Lung (tissue), 12 donors: Measurements from ENCODE around the gene DLG2. TPM values are rescaled to one million over a fixed set of nuclear protein-coding genes. Genes with fewer than 3 reads are reported as not detected.

ENCODE experiments used
- ATAC-seq: fragments of 200-7000 bp; cut with Tn5 transposase; one replicate; pipeline ENCODE4 v1.9.1; 2020; ENCODE audit warnings: moderate number of reproducible peaks; ENCODE audit not compliant: insufficient read depth, low FRiP score
- DNase-seq, 3 donors: peaks; one replicate each; pipeline ENCODE4 v3.0.0-alpha.2; 2013 to 2017
- H3K27ac ChIP-seq, 2 donors: one replicate each; pipeline ENCODE4 v1.5.1; 2013; ENCODE audit warnings: mild to moderate bottlenecking in 2 of 2, moderate library complexity in 2 of 2, control low read depth in 1 of 2, inconsistent platforms in 1 of 2, low read depth in 1 of 2, low read length in 1 of 2
- H3K27me3 ChIP-seq, 3 donors: one replicate each; pipeline ENCODE4 v1.5.1; 2013; ENCODE audit warnings: low read length in 2 of 3; ENCODE audit not compliant: control insufficient read depth in 3 of 3, insufficient read depth in 3 of 3
- H3K36me3 ChIP-seq, 4 donors: one replicate each; pipeline ENCODE4 v1.5.1; 2013; ENCODE audit warnings: low read length in 4 of 4, mild to moderate bottlenecking in 1 of 4, moderate library complexity in 1 of 4; ENCODE audit not compliant: control insufficient read depth in 4 of 4, insufficient read depth in 4 of 4
- H3K4me1 ChIP-seq, 5 donors: one replicate each; pipeline ENCODE4 v1.5.1; 2013; ENCODE audit warnings: low read length in 5 of 5, mild to moderate bottlenecking in 2 of 5, moderate library complexity in 1 of 5; ENCODE audit not compliant: control insufficient read depth in 5 of 5, insufficient read depth in 5 of 5
- H3K4me3 ChIP-seq: one replicate; pipeline ENCODE4 v1.5.1; 2013; ENCODE audit warnings: mild to moderate bottlenecking, control low read depth, moderate library complexity
- H3K9ac ChIP-seq, 2 donors: one replicate each; pipeline ENCODE4 v1.5.1; 2013; ENCODE audit warnings: low read length in 2 of 2, control low read depth in 1 of 2; ENCODE audit not compliant: insufficient read depth in 1 of 2
- H3K9me3 ChIP-seq, 4 donors: one replicate each; pipeline ENCODE4 v1.5.1; 2013; ENCODE audit warnings: low read length in 3 of 4, mild to moderate bottlenecking in 1 of 4, moderate library complexity in 1 of 4; ENCODE audit not compliant: control insufficient read depth in 4 of 4, insufficient read depth in 3 of 4
- CTCF ChIP-seq: IDR thresholded peaks from 2 replicates; pipeline ENCODE4 v1.5.1; 2012; ENCODE audit warnings: mild to moderate bottlenecking; ENCODE audit errors: control extremely low read depth, extremely low read depth
- WGBS, 2 donors: extraction: QIAGEN DNeasy Blood & Tissue Kit; methylation state at CpG; one replicate each; pipeline ENCODE4 v1.1.7; 2013; 5-methylcytosine and 5-hydroxymethylcytosine counted together
- polyA plus RNA-seq, 2 donors: library from polyadenylated mRNA; stranded (reverse); fragments of 200-250 nt; gene quantifications; one replicate each; pipeline ENCODE4 v1.2.1, GENCODE V29; 2013
- total RNA-seq, 2 donors: library from RNA; depleted of rRNA in 1 of 2; stranded (reverse); fragments of >200 nt in 1 of 2; gene quantifications; one replicate each; pipeline ENCODE4 v1.2.1, GENCODE V29; 2014 to 2021
- donor health status: control.
- donor health status: control.
- donor health status: Bipolar disorder and iron deficiency.
- donor health status: healthy.
- donor health status: DM: yes; HTN: yes; CAD: no.

Gene DLG2
- total and polyA plus RNA-seq, 4 donors = 0.32 to 24.1 (median 5.4) TPM

DNA sequence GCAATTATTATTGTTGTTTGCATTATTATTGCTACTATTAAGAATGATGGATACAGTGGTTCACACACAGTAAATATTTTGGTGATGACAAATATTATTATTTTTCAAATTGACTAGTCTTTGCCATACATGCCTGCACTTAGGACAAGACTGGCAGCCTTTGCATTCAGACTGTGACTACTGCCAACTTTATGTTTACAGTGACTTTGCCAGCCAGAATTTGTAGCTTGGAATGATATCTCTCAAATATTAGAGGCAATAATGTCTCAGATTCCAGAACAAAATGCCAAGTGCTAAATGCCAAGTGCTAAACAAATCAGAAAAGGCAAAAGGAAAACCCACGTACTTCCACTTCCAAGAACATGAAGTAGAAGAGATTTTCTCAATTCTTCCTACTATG, 823.1 kb downstream of the DLG2 start:
- no peak for TF ChIP-seq CTCF
- no peak for DNase-seq
- WGBS, 2 donors = 23 to 68% methylated on average over 1 of the region's 1 CpG

DNA sequence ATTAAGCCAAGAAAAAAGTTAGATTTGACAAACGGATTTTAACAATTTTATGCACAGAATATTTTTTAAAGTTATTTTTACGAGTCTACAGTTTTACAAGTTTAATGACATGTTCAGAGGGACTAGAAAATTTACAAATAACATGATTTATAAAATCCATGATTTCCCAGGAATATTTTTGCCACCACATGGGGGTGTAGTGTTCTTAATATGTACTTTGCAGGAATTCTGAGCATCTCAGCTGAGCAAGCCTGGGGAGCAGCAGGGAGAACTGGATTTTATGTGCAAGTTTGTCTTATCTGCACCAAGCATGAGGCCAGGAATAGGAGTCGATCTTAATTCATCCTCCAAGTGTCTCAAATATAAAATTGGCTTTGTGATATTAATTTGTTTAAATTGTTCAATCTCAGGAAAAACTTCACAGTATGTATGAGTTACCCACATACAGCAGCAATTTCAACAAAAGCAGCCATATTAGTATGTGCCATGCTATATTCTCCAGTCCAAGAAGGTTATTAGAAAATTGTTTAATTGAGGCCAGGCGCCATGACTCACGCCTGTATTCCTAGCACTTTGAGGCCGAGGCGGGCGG, 826.3 kb downstream of the DLG2 start:
- no peak for TF ChIP-seq CTCF
- no peak overlapping the region for H3K9ac ChIP-seq
- H3K4me3 ChIP-seq = no peak overlapping the region
- no peak for ATAC-seq
- peaks cover 0 to 2% (median 0%) of the 10 kb centered on the region in 5 donors for H3K4me1 ChIP-seq
- no peak overlapping the region for H3K27ac ChIP-seq
- no peaks in the 10 kb centered on the region for H3K36me3 ChIP-seq
- 84 to 90% methylated on average over 8 of the region's 8 CpGs for WGBS, 2 donors
- H3K9me3 ChIP-seq = peaks cover 0 to 2% (median 0%) of the 10 kb centered on the region in 4 donors
- DNase-seq = peak in 2 of 3 donors; percentile 15 to 30
- H3K27me3 ChIP-seq = no peaks in the 10 kb centered on the region

More for the DNA sequence above, 823.1 kb downstream of the DLG2 start:
- Histone ChIP-seq H3K9me3 (peaks cover 0 to 8% (median 0%) of the 10 kb centered on the region in 4 donors), H3K27ac (no peak overlapping the region), H3K4me3 (no peak overlapping the region), H3K9ac (no peak overlapping the region), H3K36me3 (no peaks in the 10 kb centered on the region), H3K27me3 (no peaks in the 10 kb centered on the region), H3K4me1 (peaks cover 0 to 2% (median 0%) of the 10 kb centered on the region in 5 donors)
- ATAC-seq = no peak

- ATAC-seq (no peak), DNase-seq (no peak)
- 79 to 82% methylated on average over 3 of the region's 3 CpGs for WGBS, 2 donors
- Histone ChIP-seq H3K27ac (no peak overlapping the region), H3K4me3 (no peak overlapping the region), H3K27me3 (no peaks in the 10 kb centered on the region), H3K4me1 (peaks cover 0 to 2% (median 0%) of the 10 kb centered on the region in 5 donors), H3K9me3 (peaks cover 0 to 6% (median 0%) of the 10 kb centered on the region in 4 donors), H3K36me3 (no peaks in the 10 kb centered on the region), H3K9ac (no peak overlapping the region)
- TF ChIP-seq CTCF = no peak
Measured at GRCh38 chr11:84799112-84799511, 828.0 kb downstream of the DLG2 start.

- Histone ChIP-seq H3K9ac (no peak overlapping the region), H3K4me3 (no peak overlapping the region), H3K4me1 (no peaks in the 10 kb centered on the region), H3K9me3 (peaks cover 0 to 6% (median 0%) of the 10 kb centered on the region in 4 donors), H3K36me3 (no peaks in the 10 kb centered on the region), H3K27me3 (no peaks in the 10 kb centered on the region), H3K27ac (no peak overlapping the region)
- TF ChIP-seq CTCF = no peak
- DNase-seq (no peak), ATAC-seq (no peak)
- WGBS, 2 donors = 96 to 97% methylated on average over 8 of the region's 8 CpGs
Measured at GRCh38 chr11:84795698-84796097, 831.4 kb downstream of the DLG2 start.
